ENCODE measurements around the gene ACTN1. TPM values are rescaled to one million over a fixed set of nuclear protein-coding genes. Genes with fewer than 3 reads are reported as not detected.

Gene ACTN1
- total RNA-seq, 1 donor from 2014 or later: 479 TPM

- no peak for DNase-seq (ENCODE audit: low read depth)
- no peak for TF ChIP-seq CTCF (conservative IDR thresholded peaks at IDR 0.05; ENCODE audit: low read depth, low read length)
- H3K4me3 ChIP-seq (ENCODE audit: low read depth, low read length): no peak overlapping the region
Observed at GRCh38 chr14:68958553-68958952, 20.5 kb downstream of the ACTN1 start.

GRCh38 chr14:68957775-68958174 lies 21.3 kb downstream of the ACTN1 start:
- TF ChIP-seq CTCF (conservative IDR thresholded peaks at IDR 0.05; ENCODE audit: low read depth, low read length): no peak
- no peak overlapping the region for H3K4me3 ChIP-seq (ENCODE audit: low read depth, low read length)
- DNase-seq (ENCODE audit: low read depth): no peak

- H3K4me3 ChIP-seq (ENCODE audit: low read depth, low read length): no peak overlapping the region
- no peak for TF ChIP-seq CTCF (conservative IDR thresholded peaks at IDR 0.05; ENCODE audit: low read depth, low read length)
- no peak for DNase-seq (ENCODE audit: low read depth)
Observed at GRCh38 chr14:68956724-68957123, 22.4 kb downstream of the ACTN1 start.

GRCh38 chr14:68955851-68956179 lies 23.3 kb downstream of the ACTN1 start:
- no peak for TF ChIP-seq CTCF (conservative IDR thresholded peaks at IDR 0.05; ENCODE audit: low read depth, low read length)
- DNase-seq (ENCODE audit: low read depth): no peak
- no peak overlapping the region for H3K4me3 ChIP-seq (ENCODE audit: low read depth, low read length)

GRCh38 chr14:68955164-68955850 lies 23.8 kb downstream of the ACTN1 start:
- DNase-seq (ENCODE audit: low read depth): no peak
- no peak overlapping the region for H3K4me3 ChIP-seq (ENCODE audit: low read depth, low read length)
- TF ChIP-seq CTCF (conservative IDR thresholded peaks at IDR 0.05; ENCODE audit: low read depth, low read length): no peak

GRCh38 chr14:68953196-68953555 lies 25.9 kb downstream of the ACTN1 start:
- no peak for TF ChIP-seq CTCF (conservative IDR thresholded peaks at IDR 0.05; ENCODE audit: low read depth, low read length)
- DNase-seq (ENCODE audit: low read depth): no peak
- no peak overlapping the region for H3K4me3 ChIP-seq (ENCODE audit: low read depth, low read length)

GRCh38 chr14:68952531-68953195 lies 26.4 kb downstream of the ACTN1 start:
- TF ChIP-seq CTCF (conservative IDR thresholded peaks at IDR 0.05; ENCODE audit: low read depth, low read length): no peak
- no peak overlapping the region for H3K4me3 ChIP-seq (ENCODE audit: low read depth, low read length)
- DNase-seq (ENCODE audit: low read depth): no peak

All from epithelial cell of proximal tubule (primary cell).